K562 (cell line): ENCODE results near the gene PTOV1. TPM values are rescaled to one million over a fixed set of nuclear protein-coding genes. Genes with fewer than 3 reads are reported as not detected.

Source experiments
- DIDO1 ChIP-seq: fragments of 450-650 bp; IDR thresholded peaks from 2 replicates; pipeline ENCODE4 v1.6.1; 2016; ENCODE audit warnings: low read depth, missing biosample characterization, missing genetic modification characterization
- FOXM1 ChIP-seq, 2 experiments: fragments of 450-650 bp in 1 of 2; sonication (generic) in 1 of 2; formaldehyde crosslinking in 1 of 2; IDR thresholded peaks; 2 replicates each; pipeline versions ENCODE4 v1.6.1 to v1.9.0; 2017 to 2022; ENCODE audit warnings: low read depth in 2 of 2, mild to moderate bottlenecking in 2 of 2, missing genetic modification reagents in 1 of 2, moderate library complexity in 1 of 2
- ZNF75A ChIP-seq: fragments of 450-650 bp; formaldehyde crosslinking; IDR thresholded peaks from 2 replicates; pipeline ENCODE4 v1.4.0; 2020; ENCODE audit warnings: mild to moderate bottlenecking
- polyA plus RNA-seq, 8 experiments: library from polyadenylated mRNA; depleted of rRNA in 4 of 8; stranded (reverse) in 5 of 8; unstranded in 3 of 8; fragments of >200 nt; fragmentation: Nextera tagmentation in 2 of 8; fragmentation: Illumina TruSeq in 1 of 8; extraction: Ambion mirVana in 2 of 8; extraction: Trizol in 1 of 8; gene quantifications; 2 replicates each; pipeline versions ENCODE4 v1.2.1 to v1.2.3, GENCODE V29; 2011 to 2014; ENCODE audit warnings: inconsistent platforms in 1 of 8, missing spikeins in 1 of 8
- total RNA-seq, 7 experiments: library from RNA; depleted of rRNA in 6 of 7; stranded (reverse); fragments of >200 nt in 6 of 7; fragmentation: Illumina TruSeq in 2 of 7; extraction: Trizol in 2 of 7; gene quantifications; 2 replicates each; pipeline versions ENCODE4 v1.2.1 to v1.2.3, GENCODE V29; 2011 to 2021; ENCODE audit warnings: low replicate concordance in 1 of 7
- TF ChIP-seq, protein P1 (sequence below): fragments of 450-650 bp; IDR thresholded peaks from 2 replicates; pipeline ENCODE4 v1.6.1; 2016; ENCODE audit warnings: mild to moderate bottlenecking, moderate library complexity

PTOV1 gene
- total and polyA plus RNA-seq, 9 of the 15 experiments (the other 6 are each of a cell fraction or from before 2014, with no cell fraction given), result 4.9 to 169 (median 43.5) TPM

DNA sequence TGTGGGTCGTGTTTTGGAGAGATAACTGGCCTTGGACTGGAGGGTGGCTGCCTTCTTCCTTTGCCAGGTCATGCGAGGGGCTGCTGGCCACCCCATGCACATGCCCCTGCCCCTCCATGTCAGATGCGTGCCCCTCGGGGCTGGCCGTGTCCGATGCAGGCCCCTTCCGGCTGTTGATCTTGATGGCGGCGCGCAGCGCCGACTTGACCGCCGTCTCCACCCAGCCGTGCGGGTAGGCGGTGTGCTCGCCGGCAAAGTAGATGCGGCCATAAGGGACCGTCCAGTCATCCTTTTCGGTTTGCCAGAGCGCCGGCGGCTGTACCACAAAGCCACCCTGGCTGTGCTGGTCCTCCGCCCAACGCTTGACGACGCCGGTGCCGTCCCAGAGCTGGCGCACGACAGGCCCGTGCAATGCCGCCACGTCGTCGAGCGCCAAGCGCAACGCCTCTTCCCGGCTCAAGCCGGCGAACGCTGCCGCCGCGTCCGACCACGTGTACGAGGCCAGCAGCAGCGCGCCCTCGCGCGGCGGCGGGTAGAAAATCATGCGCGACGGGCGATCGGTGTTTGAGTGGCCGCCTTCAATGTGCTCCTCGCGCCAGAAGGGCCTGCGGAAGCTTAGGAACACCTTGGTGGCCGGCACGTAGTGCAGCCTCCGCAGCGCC lies 38.9 kb downstream of the PTOV1 start (continued):
- no peak for TF ChIP-seq DIDO1
- TF ChIP-seq, protein P1, sequence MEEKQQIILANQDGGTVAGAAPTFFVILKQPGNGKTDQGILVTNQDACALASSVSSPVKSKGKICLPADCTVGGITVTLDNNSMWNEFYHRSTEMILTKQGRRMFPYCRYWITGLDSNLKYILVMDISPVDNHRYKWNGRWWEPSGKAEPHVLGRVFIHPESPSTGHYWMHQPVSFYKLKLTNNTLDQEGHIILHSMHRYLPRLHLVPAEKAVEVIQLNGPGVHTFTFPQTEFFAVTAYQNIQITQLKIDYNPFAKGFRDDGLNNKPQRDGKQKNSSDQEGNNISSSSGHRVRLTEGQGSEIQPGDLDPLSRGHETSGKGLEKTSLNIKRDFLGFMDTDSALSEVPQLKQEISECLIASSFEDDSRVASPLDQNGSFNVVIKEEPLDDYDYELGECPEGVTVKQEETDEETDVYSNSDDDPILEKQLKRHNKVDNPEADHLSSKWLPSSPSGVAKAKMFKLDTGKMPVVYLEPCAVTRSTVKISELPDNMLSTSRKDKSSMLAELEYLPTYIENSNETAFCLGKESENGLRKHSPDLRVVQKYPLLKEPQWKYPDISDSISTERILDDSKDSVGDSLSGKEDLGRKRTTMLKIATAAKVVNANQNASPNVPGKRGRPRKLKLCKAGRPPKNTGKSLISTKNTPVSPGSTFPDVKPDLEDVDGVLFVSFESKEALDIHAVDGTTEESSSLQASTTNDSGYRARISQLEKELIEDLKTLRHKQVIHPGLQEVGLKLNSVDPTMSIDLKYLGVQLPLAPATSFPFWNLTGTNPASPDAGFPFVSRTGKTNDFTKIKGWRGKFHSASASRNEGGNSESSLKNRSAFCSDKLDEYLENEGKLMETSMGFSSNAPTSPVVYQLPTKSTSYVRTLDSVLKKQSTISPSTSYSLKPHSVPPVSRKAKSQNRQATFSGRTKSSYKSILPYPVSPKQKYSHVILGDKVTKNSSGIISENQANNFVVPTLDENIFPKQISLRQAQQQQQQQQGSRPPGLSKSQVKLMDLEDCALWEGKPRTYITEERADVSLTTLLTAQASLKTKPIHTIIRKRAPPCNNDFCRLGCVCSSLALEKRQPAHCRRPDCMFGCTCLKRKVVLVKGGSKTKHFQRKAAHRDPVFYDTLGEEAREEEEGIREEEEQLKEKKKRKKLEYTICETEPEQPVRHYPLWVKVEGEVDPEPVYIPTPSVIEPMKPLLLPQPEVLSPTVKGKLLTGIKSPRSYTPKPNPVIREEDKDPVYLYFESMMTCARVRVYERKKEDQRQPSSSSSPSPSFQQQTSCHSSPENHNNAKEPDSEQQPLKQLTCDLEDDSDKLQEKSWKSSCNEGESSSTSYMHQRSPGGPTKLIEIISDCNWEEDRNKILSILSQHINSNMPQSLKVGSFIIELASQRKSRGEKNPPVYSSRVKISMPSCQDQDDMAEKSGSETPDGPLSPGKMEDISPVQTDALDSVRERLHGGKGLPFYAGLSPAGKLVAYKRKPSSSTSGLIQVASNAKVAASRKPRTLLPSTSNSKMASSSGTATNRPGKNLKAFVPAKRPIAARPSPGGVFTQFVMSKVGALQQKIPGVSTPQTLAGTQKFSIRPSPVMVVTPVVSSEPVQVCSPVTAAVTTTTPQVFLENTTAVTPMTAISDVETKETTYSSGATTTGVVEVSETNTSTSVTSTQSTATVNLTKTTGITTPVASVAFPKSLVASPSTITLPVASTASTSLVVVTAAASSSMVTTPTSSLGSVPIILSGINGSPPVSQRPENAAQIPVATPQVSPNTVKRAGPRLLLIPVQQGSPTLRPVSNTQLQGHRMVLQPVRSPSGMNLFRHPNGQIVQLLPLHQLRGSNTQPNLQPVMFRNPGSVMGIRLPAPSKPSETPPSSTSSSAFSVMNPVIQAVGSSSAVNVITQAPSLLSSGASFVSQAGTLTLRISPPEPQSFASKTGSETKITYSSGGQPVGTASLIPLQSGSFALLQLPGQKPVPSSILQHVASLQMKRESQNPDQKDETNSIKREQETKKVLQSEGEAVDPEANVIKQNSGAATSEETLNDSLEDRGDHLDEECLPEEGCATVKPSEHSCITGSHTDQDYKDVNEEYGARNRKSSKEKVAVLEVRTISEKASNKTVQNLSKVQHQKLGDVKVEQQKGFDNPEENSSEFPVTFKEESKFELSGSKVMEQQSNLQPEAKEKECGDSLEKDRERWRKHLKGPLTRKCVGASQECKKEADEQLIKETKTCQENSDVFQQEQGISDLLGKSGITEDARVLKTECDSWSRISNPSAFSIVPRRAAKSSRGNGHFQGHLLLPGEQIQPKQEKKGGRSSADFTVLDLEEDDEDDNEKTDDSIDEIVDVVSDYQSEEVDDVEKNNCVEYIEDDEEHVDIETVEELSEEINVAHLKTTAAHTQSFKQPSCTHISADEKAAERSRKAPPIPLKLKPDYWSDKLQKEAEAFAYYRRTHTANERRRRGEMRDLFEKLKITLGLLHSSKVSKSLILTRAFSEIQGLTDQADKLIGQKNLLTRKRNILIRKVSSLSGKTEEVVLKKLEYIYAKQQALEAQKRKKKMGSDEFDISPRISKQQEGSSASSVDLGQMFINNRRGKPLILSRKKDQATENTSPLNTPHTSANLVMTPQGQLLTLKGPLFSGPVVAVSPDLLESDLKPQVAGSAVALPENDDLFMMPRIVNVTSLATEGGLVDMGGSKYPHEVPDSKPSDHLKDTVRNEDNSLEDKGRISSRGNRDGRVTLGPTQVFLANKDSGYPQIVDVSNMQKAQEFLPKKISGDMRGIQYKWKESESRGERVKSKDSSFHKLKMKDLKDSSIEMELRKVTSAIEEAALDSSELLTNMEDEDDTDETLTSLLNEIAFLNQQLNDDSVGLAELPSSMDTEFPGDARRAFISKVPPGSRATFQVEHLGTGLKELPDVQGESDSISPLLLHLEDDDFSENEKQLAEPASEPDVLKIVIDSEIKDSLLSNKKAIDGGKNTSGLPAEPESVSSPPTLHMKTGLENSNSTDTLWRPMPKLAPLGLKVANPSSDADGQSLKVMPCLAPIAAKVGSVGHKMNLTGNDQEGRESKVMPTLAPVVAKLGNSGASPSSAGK, result peak; percentile 100
- TF ChIP-seq ZNF75A (CRISPR knock-in tag), result no peak
- no peak for TF ChIP-seq FOXM1 (IDR thresholded peaks at IDR 0.05; ENCODE audit: low read depth)
- peak; percentile 94; the same call in 1 of the 2 replicates for TF ChIP-seq FOXM1 (CRISPR knock-in tag; IDR thresholded peaks at IDR 0.05; ENCODE audit: low read depth)
- TF ChIP-seq, all 486 proteins: peak for 207
